ENCODE data around the gene ARMC12. TPM values are rescaled to one million over a fixed set of nuclear protein-coding genes. Genes with fewer than 3 reads are reported as not detected.

The ARMC12 gene
- total RNA-seq, 1 donor from 2014 or later = not detected

GRCh38 chr6:35725081-35725708 is 11.6 kb upstream of the ARMC12 start:
- H3K27ac ChIP-seq = peak overlapping the region; percentile 98
- peak overlapping the region; percentile 18 for H3K4me3 ChIP-seq
- ATAC-seq = no peak
- intact Hi-C loops (cut with DNase I) = no loop called here
- H3K4me1 ChIP-seq = peaks cover 95% of the 10 kb centered on the region
- no peaks in the 10 kb centered on the region for H3K36me3 ChIP-seq
- TF ChIP-seq CTCF (IDR thresholded peaks at IDR 0.05) = no peak
- no peaks in the 10 kb centered on the region for H3K27me3 ChIP-seq (ENCODE audit: low read depth)
- no peak for DNase-seq
- no peaks in the 10 kb centered on the region for H3K9me3 ChIP-seq

- ATAC-seq (peak; percentile 43 to 52), DNase-seq (peak; percentile 82)
- H3K4me1 ChIP-seq = peaks cover 95% of the 10 kb centered on the region
- H3K9me3 ChIP-seq = no peaks in the 10 kb centered on the region
- intact Hi-C loops (cut with DNase I) = no loop called here
- peak overlapping the region; percentile 18 for H3K4me3 ChIP-seq
- H3K27ac ChIP-seq = peak overlapping the region; percentile 98
- H3K36me3 ChIP-seq = no peaks in the 10 kb centered on the region
- no peaks in the 10 kb centered on the region for H3K27me3 ChIP-seq (ENCODE audit: low read depth)
- no peak for TF ChIP-seq CTCF (IDR thresholded peaks at IDR 0.05)
These were observed 11.0 kb upstream of the ARMC12 start for GRCh38 chr6:35725721-35726438.

DNA sequence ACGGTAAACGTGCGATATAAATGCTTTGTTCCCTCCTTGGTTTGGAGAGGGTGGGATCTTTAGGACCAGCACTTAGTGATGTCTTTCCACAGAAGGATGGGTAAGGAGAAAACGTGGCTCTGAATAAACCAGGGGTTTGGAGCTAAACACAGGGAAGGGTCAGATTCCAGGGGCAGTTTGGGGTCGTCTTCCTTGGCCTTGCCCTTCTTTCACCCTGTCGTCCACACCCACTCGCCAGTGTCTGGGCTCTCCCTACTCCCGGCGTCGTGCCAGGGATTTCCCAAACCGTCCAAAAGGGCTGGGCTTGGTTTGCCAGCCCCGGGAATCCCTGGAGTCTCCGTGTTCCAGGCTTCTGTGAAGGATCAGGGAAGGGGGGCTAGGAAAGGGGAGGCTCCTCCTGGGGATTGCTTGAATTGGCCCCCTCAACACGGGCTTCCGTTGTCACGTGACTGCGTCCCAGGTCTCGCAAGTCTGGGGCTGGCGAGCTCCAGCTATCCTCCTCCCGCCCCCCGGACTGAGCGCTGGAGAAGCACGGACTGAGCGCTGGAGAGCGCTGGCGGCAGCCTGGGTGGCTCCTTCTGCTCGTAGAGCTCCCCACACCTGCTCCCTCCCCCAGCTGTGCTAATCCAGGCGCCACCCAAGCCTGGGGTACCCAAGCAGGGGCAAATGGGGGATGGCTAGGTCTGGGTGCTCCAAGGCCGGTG is 9.4 kb upstream of the ARMC12 start:
- H3K4me3 ChIP-seq = peak overlapping the region; percentile 50

GRCh38 chr6:35727935-35728682 is 8.7 kb upstream of the ARMC12 start:
- intact Hi-C loops (cut with DNase I) = no loop called here
- H3K9me3 ChIP-seq = no peaks in the 10 kb centered on the region
- DNase-seq (peak; percentile 97), ATAC-seq (peak; percentile 78 to 84)
- peak overlapping the region; percentile 50 for H3K4me3 ChIP-seq
- peaks cover 88% of the 10 kb centered on the region for H3K4me1 ChIP-seq
- peak; percentile 22 for TF ChIP-seq CTCF (IDR thresholded peaks at IDR 0.05)
- H3K36me3 ChIP-seq = no peaks in the 10 kb centered on the region
- peak overlapping the region; percentile 98 for H3K27ac ChIP-seq
- H3K27me3 ChIP-seq (ENCODE audit: low read depth) = no peaks in the 10 kb centered on the region

More for the DNA sequence above, 9.4 kb upstream of the ARMC12 start:
- Histone ChIP-seq H3K27me3 (ENCODE audit: low read depth) (no peaks in the 10 kb centered on the region), H3K4me1 (peaks cover 86% of the 10 kb centered on the region), H3K9me3 (no peaks in the 10 kb centered on the region), H3K27ac (peak overlapping the region; percentile 98), H3K36me3 (no peaks in the 10 kb centered on the region)
- DNase-seq (peak; percentile 91), ATAC-seq (peak; percentile 24 to 55)
- no peak for TF ChIP-seq CTCF (IDR thresholded peaks at IDR 0.05)
- intact Hi-C loops (cut with DNase I) = no loop called here

Data from lower lobe of right lung (tissue), 2 donors.